ENCODE results near the gene FUT7. TPM values are rescaled to one million over a fixed set of nuclear protein-coding genes. Genes with fewer than 3 reads are reported as not detected.

The FUT7 gene
- total and polyA plus RNA-seq, 2 of the 8 experiments (the other 6 are each of a cell fraction or from before 2014, with no cell fraction given) = not detected

GRCh38 chr9:137020771-137021567 is 10.9 kb downstream of the FUT7 start (continued):
- no peak for TF ChIP-seq CHD7 (IDR thresholded peaks at IDR 0.05; ENCODE audit: insufficient replicate concordance, low read length)
- no peak for TF ChIP-seq SP4 (IDR thresholded peaks at IDR 0.05; ENCODE audit: low read length)
- TF ChIP-seq JUND (IDR thresholded peaks at IDR 0.05; ENCODE audit: low read length) = no peak
- TF ChIP-seq ASH2L (IDR thresholded peaks at IDR 0.05; ENCODE audit: low read length) = no peak
- TF ChIP-seq FOSL1 (IDR thresholded peaks at IDR 0.05; ENCODE audit: insufficient read depth, low read depth, low read length) = no peak
- TF ChIP-seq KDM1A (IDR thresholded peaks at IDR 0.05; ENCODE audit: borderline replicate concordance, low read length) = no peak
- no peak for TF ChIP-seq POU5F1 (IDR thresholded peaks at IDR 0.05; ENCODE audit: low read depth, low read length)
- no peak for TF ChIP-seq SIX5 (IDR thresholded peaks at IDR 0.05; ENCODE audit: low read depth, low read length)
- no peak for TF ChIP-seq SRF (IDR thresholded peaks at IDR 0.05; ENCODE audit: low read depth, low read length)
- TF ChIP-seq KDM4A (IDR thresholded peaks at IDR 0.05; ENCODE audit: low read depth, low read length, severe bottlenecking) = no peak
- no peak for TF ChIP-seq SP1 (IDR thresholded peaks at IDR 0.05; ENCODE audit: low read depth, low read length)
